Measurements from ENCODE around the gene IGSF23.

- TF ChIP-seq CTCF (IDR thresholded peaks at IDR 0.05) (no peak), POLR2A (IDR thresholded peaks at IDR 0.05) (no peak)
Measured at GRCh38 chr19:44581288-44581687, 32.1 kb upstream of the IGSF23 start.

All from sigmoid colon (tissue), 3 donors.